ENCODE data around the gene PSMB2. TPM values are rescaled to one million over a fixed set of nuclear protein-coding genes. Genes with fewer than 3 reads are reported as not detected.

The PSMB2 gene
- total RNA-seq, 2 donors from 2014 or later = 27.4 to 30.5 TPM

GRCh38 chr1:35559317-35559944 is 81.9 kb downstream of the PSMB2 start:
- DNase-seq (no peak), ATAC-seq (peak; percentile 32)
- peak overlapping the region; percentile 76 for H3K4me3 Mint-ChIP-seq
- peaks cover 2% of the 10 kb centered on the region for H3K36me3 Mint-ChIP-seq (ENCODE audit: low read depth)
- H3K9me3 ChIP-seq (ENCODE audit: control insufficient read depth, low read length, poor library complexity, severe bottlenecking) = no peaks in the 10 kb centered on the region
- H3K27ac Mint-ChIP-seq = peak overlapping the region; percentile 98
- no peaks in the 10 kb centered on the region for H3K27me3 Mint-ChIP-seq
- peaks cover 51% of the 10 kb centered on the region for H3K4me1 Mint-ChIP-seq

- DNase-seq (no peak), ATAC-seq (no peak)
- peak overlapping the region; percentile 98 for H3K4me3 Mint-ChIP-seq
These were observed 82.7 kb downstream of the PSMB2 start for GRCh38 chr1:35558374-35559316.

GRCh38 chr1:35557611-35558373 is 83.5 kb downstream of the PSMB2 start, which contains the start of gene NCDN:
Gene NCDN (plus strand): TSS chr1:35557799. CDS start chr1:35558191, 392 bp downstream.
- Mint-ChIP-seq H3K4me3 (peak within 1 kb of the TSS; percentile 98), H3K27me3 (no peaks in the 10 kb centered on the region), H3K36me3 (ENCODE audit: low read depth) (peaks cover 2% of the 10 kb centered on the region), H3K27ac (peak within 1 kb of the TSS; percentile 98), H3K4me1 (peaks cover 48% of the 10 kb centered on the region)
- DNase-seq (peak; percentile 89 to 93 (median 93)), ATAC-seq (peak; percentile 92)
- no peaks in the 10 kb centered on the region for H3K9me3 ChIP-seq (ENCODE audit: control insufficient read depth, low read length, poor library complexity, severe bottlenecking)

More at GRCh38 chr1:35558374-35559316, 82.7 kb downstream of the PSMB2 start:
- H3K4me1 Mint-ChIP-seq = peaks cover 47% of the 10 kb centered on the region
- no peaks in the 10 kb centered on the region for H3K27me3 Mint-ChIP-seq
- H3K9me3 ChIP-seq (ENCODE audit: control insufficient read depth, low read length, poor library complexity, severe bottlenecking) = no peaks in the 10 kb centered on the region
- peaks cover 2% of the 10 kb centered on the region for H3K36me3 Mint-ChIP-seq (ENCODE audit: low read depth)
- peak overlapping the region; percentile 98 for H3K27ac Mint-ChIP-seq

- Mint-ChIP-seq H3K4me3 (peak within 1 kb of the TSS; percentile 98), H3K27me3 (no peaks in the 10 kb centered on the region), H3K4me1 (peaks cover 48% of the 10 kb centered on the region), H3K36me3 (ENCODE audit: low read depth) (peaks cover 2% of the 10 kb centered on the region), H3K27ac (peak within 1 kb of the TSS; percentile 98)
- DNase-seq (no peak), ATAC-seq (peak; percentile 71)
- H3K9me3 ChIP-seq (ENCODE audit: control insufficient read depth, low read length, poor library complexity, severe bottlenecking) = no peaks in the 10 kb centered on the region
These were observed 84.2 kb downstream of the PSMB2 start, which contains the start of gene KIAA0319L for GRCh38 chr1:35557118-35557610. Gene KIAA0319L (minus strand): TSS chr1:35557403. CDS start chr1:35554491, 2,912 bp downstream.

GRCh38 chr1:35556484-35557117 is 84.7 kb downstream of the PSMB2 start:
- H3K9me3 ChIP-seq (ENCODE audit: control insufficient read depth, low read length, poor library complexity, severe bottlenecking) = no peaks in the 10 kb centered on the region
- no peak for DNase-seq
- Mint-ChIP-seq H3K27ac (peak overlapping the region; percentile 98), H3K4me3 (peak overlapping the region; percentile 98), H3K36me3 (ENCODE audit: low read depth) (peaks cover 2% of the 10 kb centered on the region), H3K4me1 (peaks cover 43% of the 10 kb centered on the region), H3K27me3 (no peaks in the 10 kb centered on the region)
- peak; percentile 0 for ATAC-seq

- Mint-ChIP-seq H3K4me1 (peaks cover 37% of the 10 kb centered on the region), H3K27ac (peak overlapping the region; percentile 98), H3K36me3 (ENCODE audit: low read depth) (no peaks in the 10 kb centered on the region), H3K27me3 (no peaks in the 10 kb centered on the region), H3K4me3 (peak overlapping the region; percentile 98)
- ATAC-seq (no peak), DNase-seq (no peak)
- no peaks in the 10 kb centered on the region for H3K9me3 ChIP-seq (ENCODE audit: control insufficient read depth, low read length, poor library complexity, severe bottlenecking)
These were observed 85.5 kb downstream of the PSMB2 start for GRCh38 chr1:35555601-35556477.

- Mint-ChIP-seq H3K36me3 (ENCODE audit: low read depth) (no peaks in the 10 kb centered on the region), H3K4me1 (peaks cover 36% of the 10 kb centered on the region), H3K27me3 (no peaks in the 10 kb centered on the region), H3K4me3 (peak overlapping the region; percentile 98), H3K27ac (peak overlapping the region; percentile 98)
- DNase-seq = no peak
- H3K9me3 ChIP-seq (ENCODE audit: control insufficient read depth, low read length, poor library complexity, severe bottlenecking) = no peaks in the 10 kb centered on the region
- ATAC-seq = no peak
These were observed 86.1 kb downstream of the PSMB2 start for GRCh38 chr1:35555212-35555584.

- Mint-ChIP-seq H3K27ac (peak overlapping the region; percentile 98), H3K4me1 (peaks cover 33% of the 10 kb centered on the region)
These were observed 86.8 kb downstream of the PSMB2 start for GRCh38 chr1:35554266-35555211.

GRCh38 chr1:35553851-35554250 is 87.5 kb downstream of the PSMB2 start:
- no peak for ATAC-seq
- Mint-ChIP-seq H3K4me3 (no peak overlapping the region), H3K36me3 (ENCODE audit: low read depth) (no peaks in the 10 kb centered on the region)

More at GRCh38 chr1:35554266-35555211, 86.8 kb downstream of the PSMB2 start:
- ATAC-seq (no peak), DNase-seq (no peak)
- Mint-ChIP-seq H3K27me3 (no peaks in the 10 kb centered on the region), H3K36me3 (ENCODE audit: low read depth) (no peaks in the 10 kb centered on the region), H3K4me3 (peak overlapping the region; percentile 98)
- no peaks in the 10 kb centered on the region for H3K9me3 ChIP-seq (ENCODE audit: control insufficient read depth, low read length, poor library complexity, severe bottlenecking)

More at GRCh38 chr1:35553851-35554250, 87.5 kb downstream of the PSMB2 start:
- no peak for DNase-seq
- Mint-ChIP-seq H3K27me3 (no peaks in the 10 kb centered on the region), H3K4me1 (peaks cover 30% of the 10 kb centered on the region), H3K27ac (no peak overlapping the region)
- no peaks in the 10 kb centered on the region for H3K9me3 ChIP-seq (ENCODE audit: control insufficient read depth, low read length, poor library complexity, severe bottlenecking)
